ENCODE results near the gene DMD.

DNA sequence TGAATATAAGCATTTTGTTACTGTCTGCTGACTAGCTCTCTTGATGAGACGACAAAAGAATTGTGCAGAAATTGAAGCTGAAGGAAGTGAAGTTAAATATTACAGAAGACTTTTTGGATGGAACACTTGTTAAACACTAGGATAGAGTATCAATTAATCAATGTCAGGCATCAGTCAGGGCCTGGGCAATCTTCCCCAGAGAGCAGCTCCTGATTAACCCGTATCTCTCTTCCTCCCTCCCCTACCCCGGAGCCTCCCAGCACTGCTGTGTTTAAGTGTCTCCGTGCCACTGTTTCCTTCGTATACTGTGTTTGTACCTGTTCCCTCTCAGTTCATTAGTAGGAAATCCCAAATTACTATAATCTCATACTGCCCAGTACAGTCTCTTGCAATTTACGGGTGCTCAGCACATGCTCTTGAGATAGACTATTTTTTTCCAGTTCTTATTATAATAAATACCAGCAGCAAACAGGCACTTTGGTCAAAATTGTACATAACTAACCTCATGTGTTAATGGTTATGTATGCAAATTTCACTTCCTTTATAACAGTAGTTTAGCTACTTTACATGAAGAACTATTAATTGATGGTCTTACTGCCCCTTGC is 1373.8 kb downstream of the DMD start:
- TF ChIP-seq EP300 (conservative IDR thresholded peaks at IDR 0.05; ENCODE audit: poor library complexity, severe bottlenecking): no peak
- TF ChIP-seq CTCF (IDR thresholded peaks at IDR 0.05; ENCODE audit: poor library complexity, severe bottlenecking): no peak
